ENCODE measurements around the gene LCNL1. TPM values are rescaled to one million over a fixed set of nuclear protein-coding genes. Genes with fewer than 3 reads are reported as not detected.
"Not testable (repeated sequence)": the region's sequence is repeated elsewhere in the genome, so short reads cannot be mapped to it uniquely, and the experiment has no call there.

The LCNL1 gene
- total and polyA plus RNA-seq, 2 experiments from 2014 or later, result 0.13 to 0.47 TPM

DNA sequence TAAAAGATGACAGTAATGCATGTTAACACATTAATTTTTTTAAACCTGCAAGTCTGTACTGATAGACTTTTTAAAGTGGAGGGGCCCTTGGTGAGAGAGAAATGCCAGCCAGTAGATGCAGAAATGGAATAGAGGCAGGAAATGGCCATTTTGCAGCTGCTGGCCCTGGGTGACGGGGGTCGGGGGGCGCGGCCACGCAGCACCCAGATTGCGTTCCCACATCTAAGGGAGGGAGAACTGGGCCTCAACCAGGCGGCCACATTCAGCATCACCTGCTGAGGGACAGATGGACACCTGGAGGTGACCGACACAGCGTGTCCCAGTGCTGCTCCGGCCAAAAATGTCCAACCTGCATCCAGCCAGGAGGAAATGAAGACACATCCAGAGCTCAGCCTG lies 19.9 kb downstream of the LCNL1 start:
- Histone ChIP-seq H4K20me1 (ENCODE audit: insufficient read depth, poor library complexity, severe bottlenecking) (no peaks in the 10 kb centered on the region), H3K4me1 (ENCODE audit: insufficient read depth) (no peaks in the 10 kb centered on the region), H3K27me3 (no peaks in the 10 kb centered on the region), H3K4me3 (no peak overlapping the region), H3K9me2 (replicated peaks; ENCODE audit: insufficient read depth) (no peaks in the 10 kb centered on the region), H2AFZ (no peak overlapping the region), H3K79me2 (no peaks in the 10 kb centered on the region), H3K4me2 (no peak overlapping the region), H3K36me3 (replicated peaks; ENCODE audit: insufficient read depth, low read depth) (no peaks in the 10 kb centered on the region), H3K9me3 (ENCODE audit: low read depth) (no peaks in the 10 kb centered on the region), H3K27ac (no peak overlapping the region)
- TF ChIP-seq, protein P1, sequence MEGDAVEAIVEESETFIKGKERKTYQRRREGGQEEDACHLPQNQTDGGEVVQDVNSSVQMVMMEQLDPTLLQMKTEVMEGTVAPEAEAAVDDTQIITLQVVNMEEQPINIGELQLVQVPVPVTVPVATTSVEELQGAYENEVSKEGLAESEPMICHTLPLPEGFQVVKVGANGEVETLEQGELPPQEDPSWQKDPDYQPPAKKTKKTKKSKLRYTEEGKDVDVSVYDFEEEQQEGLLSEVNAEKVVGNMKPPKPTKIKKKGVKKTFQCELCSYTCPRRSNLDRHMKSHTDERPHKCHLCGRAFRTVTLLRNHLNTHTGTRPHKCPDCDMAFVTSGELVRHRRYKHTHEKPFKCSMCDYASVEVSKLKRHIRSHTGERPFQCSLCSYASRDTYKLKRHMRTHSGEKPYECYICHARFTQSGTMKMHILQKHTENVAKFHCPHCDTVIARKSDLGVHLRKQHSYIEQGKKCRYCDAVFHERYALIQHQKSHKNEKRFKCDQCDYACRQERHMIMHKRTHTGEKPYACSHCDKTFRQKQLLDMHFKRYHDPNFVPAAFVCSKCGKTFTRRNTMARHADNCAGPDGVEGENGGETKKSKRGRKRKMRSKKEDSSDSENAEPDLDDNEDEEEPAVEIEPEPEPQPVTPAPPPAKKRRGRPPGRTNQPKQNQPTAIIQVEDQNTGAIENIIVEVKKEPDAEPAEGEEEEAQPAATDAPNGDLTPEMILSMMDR (IDR thresholded peaks at IDR 0.05; ENCODE audit: poor library complexity), result no peak
- TF ChIP-seq EZH2 (IDR thresholded peaks at IDR 0.05; ENCODE audit: borderline replicate concordance), result no peak
- 96% methylated on average over 10 of the region's 10 CpGs for WGBS (ENCODE audit: low lambda C conversion rate, missing lambda C conversion rate)
- no peak for DNase-seq (ENCODE audit: low spot score)

GRCh38 chr9:137004285-137004684 lies 21.5 kb downstream of the LCNL1 start:
- H4K20me1 ChIP-seq (ENCODE audit: insufficient read depth, poor library complexity, severe bottlenecking); H3K4me1 ChIP-seq (ENCODE audit: insufficient read depth); H3K27ac ChIP-seq; H3K4me3 ChIP-seq; H3K9me3 ChIP-seq (ENCODE audit: low read depth); H3K27me3 ChIP-seq; H2AFZ ChIP-seq; H3K4me2 ChIP-seq; H3K79me2 ChIP-seq; H3K36me3 ChIP-seq (replicated peaks; ENCODE audit: insufficient read depth, low read depth); DNase-seq (ENCODE audit: low spot score); H3K9me2 ChIP-seq (replicated peaks; ENCODE audit: insufficient read depth): not testable (repeated sequence)
- TF ChIP-seq, protein P1 (IDR thresholded peaks at IDR 0.05; ENCODE audit: poor library complexity), result peak; percentile 32
- WGBS (ENCODE audit: low lambda C conversion rate, missing lambda C conversion rate), result 60% methylated on average over 17 of the region's 17 CpGs

GRCh38 chr9:137006116-137007003 lies 23.6 kb downstream of the LCNL1 start:
- no peak overlapping the region for H3K4me2 ChIP-seq
- H3K79me2 ChIP-seq, result no peaks in the 10 kb centered on the region
- 93% methylated on average over 24 of the region's 24 CpGs for WGBS (ENCODE audit: low lambda C conversion rate, missing lambda C conversion rate)
- no peaks in the 10 kb centered on the region for H4K20me1 ChIP-seq (ENCODE audit: insufficient read depth, poor library complexity, severe bottlenecking)
- H3K9me2 ChIP-seq (replicated peaks; ENCODE audit: insufficient read depth), result no peaks in the 10 kb centered on the region
- H2AFZ ChIP-seq, result no peak overlapping the region
- H3K27me3 ChIP-seq, result no peaks in the 10 kb centered on the region
- no peaks in the 10 kb centered on the region for H3K36me3 ChIP-seq (replicated peaks; ENCODE audit: insufficient read depth, low read depth)
- no peak overlapping the region for H3K4me3 ChIP-seq
- H3K27ac ChIP-seq, result no peak overlapping the region
- no peaks in the 10 kb centered on the region for H3K4me1 ChIP-seq (ENCODE audit: insufficient read depth)
- DNase-seq (ENCODE audit: low spot score), result no peak
- no peaks in the 10 kb centered on the region for H3K9me3 ChIP-seq (ENCODE audit: low read depth)
- no peak for TF ChIP-seq EZH2 (IDR thresholded peaks at IDR 0.05; ENCODE audit: borderline replicate concordance)
- TF ChIP-seq EZH2phosphoT487 (IDR thresholded peaks at IDR 0.05; ENCODE audit: low read depth, severe bottlenecking, unreplicated experiment), result no peak
- TF ChIP-seq, protein P1 (IDR thresholded peaks at IDR 0.05; ENCODE audit: poor library complexity), result no peak

Data from hepatocyte (in vitro differentiated cells).